MM.1S (cell line): ENCODE measurements around the gene PGM1.

Experiments
- DNase-seq: peaks from one replicate; pipeline ENCODE4 v3.0.0-alpha.2; 2015
- H2AFZ ChIP-seq: fragments of 300-600 bp; sonication (generic); 2 replicates; pipeline ENCODE4 v1.6.0; 2016; ENCODE audit warnings: antibody characterized with exemption, low read length
- H3F3A ChIP-seq: fragments of 300-600 bp; sonication (generic); 2 replicates; pipeline ENCODE4 v1.6.1; 2016; ENCODE audit warnings: mild to moderate bottlenecking, antibody characterized with exemption, low read length, moderate library complexity, mixed read lengths; ENCODE audit not compliant: insufficient read depth
- H3K27ac ChIP-seq: fragments of 300-600 bp; sonication (generic); 2 replicates; pipeline ENCODE4 v1.5.1; 2016; ENCODE audit warnings: mild to moderate bottlenecking, low read length
- H3K27me3 ChIP-seq: fragments of 300-600 bp; sonication (generic); replicated peaks from 2 replicates; pipeline ENCODE4 v1.6.0; 2016; ENCODE audit warnings: low read length; ENCODE audit not compliant: insufficient read depth
- H3K36me3 ChIP-seq: fragments of 300-600 bp; sonication (generic); replicated peaks from 2 replicates; pipeline ENCODE4 v1.6.1; 2016; ENCODE audit warnings: mild to moderate bottlenecking, low read length, mixed read lengths; ENCODE audit not compliant: insufficient read depth
- H3K4me1 ChIP-seq: fragments of 300-600 bp; sonication (generic); 2 replicates; pipeline ENCODE4 v1.6.1; 2016; ENCODE audit warnings: low read length, mixed read lengths
- H3K4me2 ChIP-seq: fragments of 300-600 bp; sonication (generic); 2 replicates; pipeline ENCODE4 v1.6.0; 2016; ENCODE audit warnings: low read depth, low read length
- H3K4me3 ChIP-seq: fragments of 300-600 bp; sonication (generic); 2 replicates; pipeline ENCODE4 v1.5.1; 2016; ENCODE audit warnings: low read length, mixed read lengths
- H3K79me2 ChIP-seq: fragments of 300-600 bp; sonication (generic); 2 replicates; pipeline ENCODE4 v1.6.1; 2016; ENCODE audit warnings: mixed run types, low read length, mixed read lengths
- H3K9ac ChIP-seq: fragments of 300-600 bp; sonication (generic); 2 replicates; pipeline ENCODE4 v1.6.1; 2016; ENCODE audit warnings: low read length, mixed read lengths
- H3K9me2 ChIP-seq: fragments of 300-600 bp; sonication (generic); replicated peaks from 2 replicates; pipeline ENCODE4 v1.6.1; 2016; ENCODE audit warnings: mild to moderate bottlenecking, low read length, mixed read lengths; ENCODE audit not compliant: insufficient read depth
- H3K9me3 ChIP-seq: fragments of 300-600 bp; sonication (generic); replicated peaks from 2 replicates; pipeline ENCODE4 v1.6.1; 2016; ENCODE audit warnings: mild to moderate bottlenecking, low read length, mixed read lengths; ENCODE audit not compliant: insufficient read depth
- H4K20me1 ChIP-seq: fragments of 300-600 bp; sonication (generic); 2 replicates; pipeline ENCODE4 v1.6.1; 2016; ENCODE audit warnings: mild to moderate bottlenecking, low read length, moderate library complexity, mixed read lengths; ENCODE audit not compliant: insufficient read depth
- CTCF ChIP-seq: fragments of 300-600 bp; sonication (generic); IDR thresholded peaks from 2 replicates; pipeline ENCODE4 v1.5.1; 2016; ENCODE audit warnings: antibody characterized with exemption, low read length, mixed read lengths
- EZH2 ChIP-seq: fragments of 300-600 bp; sonication (generic); optimal IDR thresholded peaks from 2 replicates; pipeline ENCODE3; 2017; ENCODE audit warnings: low read depth, mild to moderate bottlenecking, antibody characterized with exemption, low read length, mixed read lengths
- EZH2phosphoT487 ChIP-seq: fragments of 300-600 bp; sonication (generic); IDR thresholded peaks from 2 replicates; pipeline ENCODE4 v1.6.1; 2018; ENCODE audit warnings: antibody characterized with exemption, low read length

PGM1 gene

GRCh38 chr1:63678200-63678599 is 85.0 kb downstream of the PGM1 start:
- no peaks in the 10 kb centered on the region for H4K20me1 ChIP-seq
- H3K4me2 ChIP-seq, result no peak overlapping the region
- no peak overlapping the region for H2AFZ ChIP-seq
- H3K9ac ChIP-seq, result no peak overlapping the region
- no peak for DNase-seq
- no peaks in the 10 kb centered on the region for H3K9me3 ChIP-seq
- no peaks in the 10 kb centered on the region for H3K27me3 ChIP-seq
- no peaks in the 10 kb centered on the region for H3K9me2 ChIP-seq
- H3F3A ChIP-seq, result no peaks in the 10 kb centered on the region
- no peaks in the 10 kb centered on the region for H3K79me2 ChIP-seq
- H3K27ac ChIP-seq, result no peak overlapping the region
- TF ChIP-seq EZH2phosphoT487, result no peak
- no peak for TF ChIP-seq EZH2
- no peak for TF ChIP-seq CTCF
- H3K4me3 ChIP-seq, result no peak overlapping the region
- H3K4me1 ChIP-seq, result no peaks in the 10 kb centered on the region
- H3K36me3 ChIP-seq, result no peaks in the 10 kb centered on the region

- no peak overlapping the region for H3K27ac ChIP-seq
- no peak overlapping the region for H3K4me2 ChIP-seq
- no peaks in the 10 kb centered on the region for H3K36me3 ChIP-seq
- no peak overlapping the region for H2AFZ ChIP-seq
- no peak for TF ChIP-seq EZH2
- TF ChIP-seq EZH2phosphoT487, result no peak
- TF ChIP-seq CTCF, result no peak
- no peaks in the 10 kb centered on the region for H3K27me3 ChIP-seq
- H3F3A ChIP-seq, result no peaks in the 10 kb centered on the region
- no peaks in the 10 kb centered on the region for H4K20me1 ChIP-seq
- no peaks in the 10 kb centered on the region for H3K9me2 ChIP-seq
- H3K4me1 ChIP-seq, result no peaks in the 10 kb centered on the region
- no peak overlapping the region for H3K9ac ChIP-seq
- no peaks in the 10 kb centered on the region for H3K79me2 ChIP-seq
- no peak overlapping the region for H3K4me3 ChIP-seq
- no peak for DNase-seq
- H3K9me3 ChIP-seq, result no peaks in the 10 kb centered on the region
Measured at GRCh38 chr1:63679076-63679475, 85.9 kb downstream of the PGM1 start.

GRCh38 chr1:63679589-63679988 is 86.4 kb downstream of the PGM1 start:
- H3K4me1 ChIP-seq, result no peaks in the 10 kb centered on the region
- H3K9me2 ChIP-seq, result no peaks in the 10 kb centered on the region
- H3K79me2 ChIP-seq, result no peaks in the 10 kb centered on the region
- H3K4me2 ChIP-seq, result no peak overlapping the region
- no peak for DNase-seq
- H3K36me3 ChIP-seq, result no peaks in the 10 kb centered on the region
- H3K9ac ChIP-seq, result no peak overlapping the region
- no peaks in the 10 kb centered on the region for H4K20me1 ChIP-seq
- no peaks in the 10 kb centered on the region for H3K9me3 ChIP-seq
- no peak overlapping the region for H3K27ac ChIP-seq
- no peaks in the 10 kb centered on the region for H3F3A ChIP-seq
- H3K27me3 ChIP-seq, result no peaks in the 10 kb centered on the region
- H3K4me3 ChIP-seq, result no peak overlapping the region
- no peak overlapping the region for H2AFZ ChIP-seq
- no peak for TF ChIP-seq CTCF
- TF ChIP-seq EZH2, result no peak
- no peak for TF ChIP-seq EZH2phosphoT487
